ENCODE data around the gene HIBADH.
A peak's percentile ranks its signal among the peaks of the same experiment; 100 is the strongest.

HIBADH gene

GRCh38 chr7:27564881-27565482 is 97.7 kb downstream of the HIBADH start:
- ChIA-PET CTCF (interaction anchor here (1.1 to 2.9 kb wide), 3 partner anchors 9 to 455 kb away, joined by 3 to 13 read pairs (median 7); no protein-coding TSS in a partner anchor), POLR2A (no interaction called here)
- no peak for DNase-seq (ENCODE audit: low read depth, low spot score)
- TF ChIP-seq CTCF (IDR thresholded peaks at IDR 0.05; ENCODE audit: insufficient read depth, low read length, missing control alignments) = no peak
- no peak overlapping the region for H3K4me3 ChIP-seq (ENCODE audit: low read depth, low read length)

GRCh38 chr7:27560706-27561235 is 101.9 kb downstream of the HIBADH start:
- TF ChIP-seq CTCF (IDR thresholded peaks at IDR 0.05; ENCODE audit: insufficient read depth, low read length, missing control alignments) = no peak
- peak; percentile 78 for DNase-seq (ENCODE audit: low read depth, low spot score)
- ChIA-PET CTCF (no interaction called here), POLR2A (no interaction called here)
- no peak overlapping the region for H3K4me3 ChIP-seq (ENCODE audit: low read depth, low read length)

GRCh38 chr7:27555670-27556069 is 107.0 kb downstream of the HIBADH start:
- ChIA-PET CTCF (no interaction called here), POLR2A (no interaction called here)
- DNase-seq (ENCODE audit: low read depth, low spot score) = no peak
- H3K4me3 ChIP-seq (ENCODE audit: low read depth, low read length) = no peak overlapping the region
- no peak for TF ChIP-seq CTCF (IDR thresholded peaks at IDR 0.05; ENCODE audit: insufficient read depth, low read length, missing control alignments)

GRCh38 chr7:27554826-27555225 is 107.9 kb downstream of the HIBADH start:
- ChIA-PET CTCF (no interaction called here), POLR2A (no interaction called here)
- no peak overlapping the region for H3K4me3 ChIP-seq (ENCODE audit: low read depth, low read length)
- DNase-seq (ENCODE audit: low read depth, low spot score) = no peak
- no peak for TF ChIP-seq CTCF (IDR thresholded peaks at IDR 0.05; ENCODE audit: insufficient read depth, low read length, missing control alignments)

- ChIA-PET POLR2A (no interaction called here), CTCF (no interaction called here)
- TF ChIP-seq CTCF (IDR thresholded peaks at IDR 0.05; ENCODE audit: insufficient read depth, low read length, missing control alignments) = no peak
- no peak overlapping the region for H3K4me3 ChIP-seq (ENCODE audit: low read depth, low read length)
- no peak for DNase-seq (ENCODE audit: low read depth, low spot score)
Observed at GRCh38 chr7:27553273-27553672, 109.4 kb downstream of the HIBADH start.

- ChIA-PET POLR2A (no interaction called here), CTCF (interaction anchor here (1.1 to 1.6 kb wide), 3 partner anchors 24 to 356 kb away, joined by 3 to 4 read pairs (median 3); no protein-coding TSS in a partner anchor)
- no peak for DNase-seq (ENCODE audit: low read depth, low spot score)
- no peak for TF ChIP-seq CTCF (IDR thresholded peaks at IDR 0.05; ENCODE audit: insufficient read depth, low read length, missing control alignments)
- H3K4me3 ChIP-seq (ENCODE audit: low read depth, low read length) = no peak overlapping the region
Observed at GRCh38 chr7:27551803-27552400, 110.8 kb downstream of the HIBADH start.
